ENCODE data around the gene BMP6.
"Not testable (repeated sequence)": the region's sequence is repeated elsewhere in the genome, so short reads cannot be mapped to it uniquely, and the experiment has no call there.

The BMP6 gene

GRCh38 chr6:7802662-7803061, 76.8 kb downstream of the BMP6 start:
- DNase-seq, result no peak

- DNase-seq, result peak; percentile 13
Measured at GRCh38 chr6:7803214-7803613, 77.3 kb downstream of the BMP6 start.

- DNase-seq, result no peak
Measured at GRCh38 chr6:7805078-7805849, 79.4 kb downstream of the BMP6 start.

- peak; percentile 60 for DNase-seq
Measured at GRCh38 chr6:7805850-7806214, 79.9 kb downstream of the BMP6 start.

- DNase-seq, result peak; percentile 12
Measured at GRCh38 chr6:7806711-7807110, 80.8 kb downstream of the BMP6 start.

- no peak for DNase-seq
Measured at GRCh38 chr6:7809346-7809745, 83.4 kb downstream of the BMP6 start.

GRCh38 chr6:7811441-7811840, 85.5 kb downstream of the BMP6 start:
- no peak for DNase-seq

GRCh38 chr6:7812623-7813022, 86.7 kb downstream of the BMP6 start:
- no peak for DNase-seq

- DNase-seq, result no peak
Measured at GRCh38 chr6:7813193-7813592, 87.3 kb downstream of the BMP6 start.

- no peak for DNase-seq
Measured at GRCh38 chr6:7813704-7814103, 87.8 kb downstream of the BMP6 start.

- no peak for DNase-seq
Measured at GRCh38 chr6:7815716-7816115, 89.8 kb downstream of the BMP6 start.

- DNase-seq, result not testable (repeated sequence)
Measured at GRCh38 chr6:7817184-7817583, 91.3 kb downstream of the BMP6 start.

- no peak for DNase-seq
Measured at GRCh38 chr6:7818257-7819214, 92.6 kb downstream of the BMP6 start.

GRCh38 chr6:7819431-7820015, 93.6 kb downstream of the BMP6 start:
- DNase-seq, result no peak

GRCh38 chr6:7820288-7820835, 94.5 kb downstream of the BMP6 start:
- no peak for DNase-seq

- DNase-seq, result no peak
Measured at GRCh38 chr6:7821426-7821825, 95.5 kb downstream of the BMP6 start.

GRCh38 chr6:7823552-7823951, 97.7 kb downstream of the BMP6 start:
- no peak for DNase-seq

- DNase-seq, result no peak
Measured at GRCh38 chr6:7825986-7826385, 100.1 kb downstream of the BMP6 start.

GRCh38 chr6:7827142-7827541, 101.2 kb downstream of the BMP6 start:
- no peak for DNase-seq

- DNase-seq, result no peak
Measured at GRCh38 chr6:7828124-7828523, 102.2 kb downstream of the BMP6 start.

GRCh38 chr6:7832904-7833750, 107.2 kb downstream of the BMP6 start:
- DNase-seq, result no peak

- no peak for DNase-seq
Measured at GRCh38 chr6:7833751-7834070, 107.8 kb downstream of the BMP6 start.

Data from NCI-H226 (cell line).